ENCODE data around the gene ZC3H13. TPM values are rescaled to one million over a fixed set of nuclear protein-coding genes. Genes with fewer than 3 reads are reported as not detected.

ZC3H13 gene
- polyA plus RNA-seq, 1 donor from 2014 or later: 19.5 TPM

GRCh38 chr13:46022481-46022880 lies 30.1 kb downstream of the ZC3H13 start:
- Histone ChIP-seq H3K27ac (ENCODE audit: low read length) (no peak overlapping the region), H3K27me3 (ENCODE audit: insufficient read depth, low read depth, low read length) (no peaks in the 10 kb centered on the region), H3K79me2 (replicated peaks; ENCODE audit: insufficient read depth, low read length) (peaks cover 12% of the 10 kb centered on the region), H3K4me3 (ENCODE audit: low read length) (no peak overlapping the region), H3F3A (ENCODE audit: insufficient read depth, low read length, poor library complexity, severe bottlenecking) (no peaks in the 10 kb centered on the region), H2AFZ (ENCODE audit: low read depth, low read length) (no peak overlapping the region), H3K9me3 (ENCODE audit: low read length) (no peaks in the 10 kb centered on the region), H3K36me3 (ENCODE audit: insufficient read depth, low read length) (no peaks in the 10 kb centered on the region), H3K9me2 (ENCODE audit: insufficient read depth, low read length) (no peaks in the 10 kb centered on the region), H3K4me2 (ENCODE audit: low read length) (no peak overlapping the region), H4K20me1 (ENCODE audit: insufficient read depth) (no peaks in the 10 kb centered on the region), H3K9ac (ENCODE audit: low read length) (no peak overlapping the region)
- TF ChIP-seq POLR2AphosphoS5 (IDR thresholded peaks at IDR 0.05): no peak
- TF ChIP-seq REST (IDR thresholded peaks at IDR 0.05; ENCODE audit: borderline replicate concordance): no peak
- TF ChIP-seq SMC3 (conservative IDR thresholded peaks at IDR 0.05; ENCODE audit: poor library complexity): no peak
- TF ChIP-seq RAD21 (conservative IDR thresholded peaks at IDR 0.05): no peak
- no peak for TF ChIP-seq CTCF (IDR thresholded peaks at IDR 0.05; ENCODE audit: poor library complexity, severe bottlenecking)
- no peak for TF ChIP-seq TAF1 (IDR thresholded peaks at IDR 0.05; ENCODE audit: low read depth)
- no peak for TF ChIP-seq EZH2 (IDR thresholded peaks at IDR 0.05; ENCODE audit: borderline replicate concordance, insufficient read depth, low read length, poor library complexity, severe bottlenecking)
- TF ChIP-seq EP300 (conservative IDR thresholded peaks at IDR 0.05; ENCODE audit: poor library complexity, severe bottlenecking): no peak
- no peak for TF ChIP-seq MXI1 (conservative IDR thresholded peaks at IDR 0.05; ENCODE audit: poor library complexity, severe bottlenecking)

GRCh38 chr13:46016216-46016615 lies 36.3 kb downstream of the ZC3H13 start:
- Histone ChIP-seq H3K4me3 (ENCODE audit: low read length) (no peak overlapping the region), H3K9me2 (ENCODE audit: insufficient read depth, low read length) (no peaks in the 10 kb centered on the region), H3F3A (ENCODE audit: insufficient read depth, low read length, poor library complexity, severe bottlenecking) (no peaks in the 10 kb centered on the region), H2AFZ (ENCODE audit: low read depth, low read length) (no peak overlapping the region), H3K9ac (ENCODE audit: low read length) (no peak overlapping the region), H3K27ac (ENCODE audit: low read length) (no peak overlapping the region), H3K9me3 (ENCODE audit: low read length) (no peaks in the 10 kb centered on the region), H3K36me3 (ENCODE audit: insufficient read depth, low read length) (no peaks in the 10 kb centered on the region), H3K27me3 (ENCODE audit: insufficient read depth, low read depth, low read length) (no peaks in the 10 kb centered on the region), H3K4me2 (ENCODE audit: low read length) (no peak overlapping the region), H4K20me1 (ENCODE audit: insufficient read depth) (no peaks in the 10 kb centered on the region), H3K79me2 (replicated peaks; ENCODE audit: insufficient read depth, low read length) (no peaks in the 10 kb centered on the region)
- TF ChIP-seq RAD21 (conservative IDR thresholded peaks at IDR 0.05) (no peak), POLR2AphosphoS5 (IDR thresholded peaks at IDR 0.05) (no peak), SMC3 (conservative IDR thresholded peaks at IDR 0.05; ENCODE audit: poor library complexity) (no peak), CTCF (IDR thresholded peaks at IDR 0.05; ENCODE audit: poor library complexity, severe bottlenecking) (no peak), EP300 (conservative IDR thresholded peaks at IDR 0.05; ENCODE audit: poor library complexity, severe bottlenecking) (no peak), REST (IDR thresholded peaks at IDR 0.05; ENCODE audit: borderline replicate concordance) (no peak), TAF1 (IDR thresholded peaks at IDR 0.05; ENCODE audit: low read depth) (no peak), EZH2 (IDR thresholded peaks at IDR 0.05; ENCODE audit: borderline replicate concordance, insufficient read depth, low read length, poor library complexity, severe bottlenecking) (no peak)
